Measurements from ENCODE around the gene A3GALT2.

DNA sequence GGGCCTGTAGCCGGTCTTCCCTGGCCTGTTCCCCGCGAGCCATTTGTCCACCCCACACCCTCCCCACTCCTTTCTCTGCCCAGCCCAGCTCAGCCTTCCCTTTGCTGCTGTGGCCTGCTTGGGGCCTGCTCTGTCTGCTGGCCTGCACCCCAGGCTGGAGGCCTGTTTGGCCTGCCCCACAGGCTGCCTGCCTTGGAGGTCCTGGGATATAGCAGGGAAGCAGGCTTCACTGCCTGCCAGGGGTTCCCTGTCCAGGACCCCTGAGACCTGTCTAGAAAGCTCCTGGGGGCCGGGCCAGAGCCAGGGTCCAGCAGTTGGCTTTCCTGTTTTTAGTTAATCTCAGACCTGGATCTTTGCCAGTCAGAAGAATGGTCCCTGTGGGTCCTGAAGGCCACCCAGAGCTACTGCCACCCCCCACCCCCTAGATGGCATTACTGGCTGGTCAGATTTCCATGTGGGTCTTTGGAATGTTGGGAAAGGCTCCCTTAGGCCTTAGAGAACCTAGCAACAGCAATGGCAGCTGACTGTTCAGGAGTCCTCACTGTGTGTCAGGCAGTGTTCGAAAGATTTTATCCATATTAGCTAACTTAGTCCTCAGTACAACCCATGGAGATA, 56.9 kb downstream of the A3GALT2 start:
- TF ChIP-seq EP300 (IDR thresholded peaks at IDR 0.05; ENCODE audit: low read depth), result no peak
- TF ChIP-seq, protein P1, sequence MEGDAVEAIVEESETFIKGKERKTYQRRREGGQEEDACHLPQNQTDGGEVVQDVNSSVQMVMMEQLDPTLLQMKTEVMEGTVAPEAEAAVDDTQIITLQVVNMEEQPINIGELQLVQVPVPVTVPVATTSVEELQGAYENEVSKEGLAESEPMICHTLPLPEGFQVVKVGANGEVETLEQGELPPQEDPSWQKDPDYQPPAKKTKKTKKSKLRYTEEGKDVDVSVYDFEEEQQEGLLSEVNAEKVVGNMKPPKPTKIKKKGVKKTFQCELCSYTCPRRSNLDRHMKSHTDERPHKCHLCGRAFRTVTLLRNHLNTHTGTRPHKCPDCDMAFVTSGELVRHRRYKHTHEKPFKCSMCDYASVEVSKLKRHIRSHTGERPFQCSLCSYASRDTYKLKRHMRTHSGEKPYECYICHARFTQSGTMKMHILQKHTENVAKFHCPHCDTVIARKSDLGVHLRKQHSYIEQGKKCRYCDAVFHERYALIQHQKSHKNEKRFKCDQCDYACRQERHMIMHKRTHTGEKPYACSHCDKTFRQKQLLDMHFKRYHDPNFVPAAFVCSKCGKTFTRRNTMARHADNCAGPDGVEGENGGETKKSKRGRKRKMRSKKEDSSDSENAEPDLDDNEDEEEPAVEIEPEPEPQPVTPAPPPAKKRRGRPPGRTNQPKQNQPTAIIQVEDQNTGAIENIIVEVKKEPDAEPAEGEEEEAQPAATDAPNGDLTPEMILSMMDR (IDR thresholded peaks at IDR 0.05), result no peak
- no peak for TF ChIP-seq POLR2A (IDR thresholded peaks at IDR 0.05)
- TF ChIP-seq POLR2AphosphoS5 (IDR thresholded peaks at IDR 0.05), result no peak

Data from transverse colon (tissue), 4 donors.